ENCODE results near the gene NLRP1. TPM values are rescaled to one million over a fixed set of nuclear protein-coding genes. Genes with fewer than 3 reads are reported as not detected.

Gene NLRP1
- total and polyA plus RNA-seq, 10 of the 15 experiments (the other 5 are each of a cell fraction or from before 2014, with no cell fraction given), result 2.8 to 21.8 (median 11.9) TPM

GRCh38 chr17:5530265-5531084 lies 53.8 kb downstream of the NLRP1 start:
- Histone ChIP-seq H3K27me3 (replicated peaks in 1 of 2; ENCODE audit: control insufficient read depth in 2 of 2, insufficient read depth in 2 of 2, low read length in 1 of 2) (no peaks in the 10 kb centered on the region), H2AFZ (ENCODE audit: control insufficient read depth, low read depth, low read length) (no peak overlapping the region), H3K4me3 (no peak overlapping the region), H3K9ac (ENCODE audit: control insufficient read depth, insufficient read depth, low read length) (no peak overlapping the region), H4K20me1 (ENCODE audit: control insufficient read depth, insufficient read depth) (no peaks in the 10 kb centered on the region), H3K36me3 (ENCODE audit: control insufficient read depth in 2 of 2, insufficient read depth in 2 of 2, low read length in 1 of 2) (peaks cover 0 to 17% of the 10 kb centered on the region in 2 experiments; a peak in 3 of 4 replicates), H3K4me2 (ENCODE audit: control insufficient read depth, insufficient read depth) (no peak overlapping the region), H3K4me1 (ENCODE audit: control insufficient read depth, insufficient read depth, low read length) (no peaks in the 10 kb centered on the region), H3K27ac (ENCODE audit: control insufficient read depth, insufficient read depth) (no peak overlapping the region), H3K79me2 (ENCODE audit: control insufficient read depth, insufficient read depth, low read length) (no peaks in the 10 kb centered on the region), H3K9me3 (replicated peaks; ENCODE audit: control insufficient read depth, insufficient read depth, low read length) (no peaks in the 10 kb centered on the region)
- WGBS (ENCODE audit: insufficient coverage, insufficient replicate concordance, low lambda C conversion rate, missing lambda C conversion rate), result 88% methylated on average over 12 of the region's 12 CpGs
- no peak for FAIRE-seq
- no peak for ATAC-seq
- BruUV-seq (replicated peaks), result no TSS peak
- CTCF ChIA-PET, result no interaction called here
- POLR2A ChIA-PET, result no interaction called here
- RAD21 ChIA-PET (ENCODE audit: unreplicated experiment), result no interaction called here
- in situ Hi-C loops (cut with MboI), result no loop called here
- intact Hi-C loops (cut with micrococcal nuclease; ENCODE audit: unreplicated experiment), result no loop called here
- DNase-seq (ENCODE audit: low read depth, low spot score), result no peak
- TF ChIP-seq ZBTB33 (IDR thresholded peaks at IDR 0.05) (no peak), SIN3A (IDR thresholded peaks at IDR 0.05; ENCODE audit: low read depth, low read length) (no peak), CHD4 (IDR thresholded peaks at IDR 0.05) (no peak), RELA (IDR thresholded peaks at IDR 0.05; ENCODE audit: borderline replicate concordance, partially characterized antibody) (no peak), E2F8 (IDR thresholded peaks at IDR 0.05; ENCODE audit: low read depth, partially characterized antibody) (no peak)
- SMC1A ChIA-PET (ENCODE audit: uncharacterized antibody, unreplicated experiment), result no interaction called here
